ENCODE data around the gene FXR1.

GRCh38 chr3:181017690-181018089, 105.2 kb downstream of the FXR1 start:
- TF ChIP-seq TP53 (CRISPR knock-in tag; IDR thresholded peaks at IDR 0.05) (no peak), CTCF (IDR thresholded peaks at IDR 0.05) (no peak), ZNF416 (CRISPR knock-in tag; IDR thresholded peaks at IDR 0.05) (no peak), NR3C1 (CRISPR knock-in tag; conservative IDR thresholded peaks at IDR 0.05; ENCODE audit: low read depth) (no peak), SP1 (CRISPR knock-in tag; conservative IDR thresholded peaks at IDR 0.05) (no peak)
- TF ChIP-seq, protein P1, sequence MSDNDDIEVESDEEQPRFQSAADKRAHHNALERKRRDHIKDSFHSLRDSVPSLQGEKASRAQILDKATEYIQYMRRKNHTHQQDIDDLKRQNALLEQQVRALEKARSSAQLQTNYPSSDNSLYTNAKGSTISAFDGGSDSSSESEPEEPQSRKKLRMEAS (CRISPR knock-in tag; IDR thresholded peaks at IDR 0.05), result no peak
